BE2C (cell line): ENCODE measurements around the gene FAM43B.

Source experiments
- DNase-seq: peaks from one replicate; pipeline ENCODE4 v3.0.0-alpha.2; 2020
- H3K27me3 ChIP-seq: fragments of 250-450 bp; sonication (Bioruptor Pico); 2 replicates; pipeline ENCODE4 v1.5.1; 2020; ENCODE audit warnings: mild to moderate bottlenecking
- H3K36me3 ChIP-seq: fragments of 250-450 bp; sonication (Bioruptor Pico); 2 replicates; pipeline ENCODE4 v1.5.1; 2020; ENCODE audit warnings: mild to moderate bottlenecking
- H3K4me1 ChIP-seq: fragments of 250-450 bp; sonication (Bioruptor Pico); 2 replicates; pipeline ENCODE4 v1.5.1; 2020
- H3K4me3 ChIP-seq: 2 replicates; pipeline ENCODE4 v1.5.1; 2011; ENCODE audit warnings: low read depth, low read length
- H3K9me3 ChIP-seq: fragments of 250-450 bp; sonication (Bioruptor Pico); 2 replicates; pipeline ENCODE4 v1.5.1; 2020
- CTCF ChIP-seq: IDR thresholded peaks from 2 replicates; pipeline ENCODE4 v1.5.1; 2012; ENCODE audit warnings: mild to moderate bottlenecking, low read depth, low read length

Gene FAM43B

GRCh38 chr1:20575541-20576336 lies 23.4 kb downstream of the FAM43B start:
- no peaks in the 10 kb centered on the region for H3K9me3 ChIP-seq
- no peak for TF ChIP-seq CTCF
- H3K27me3 ChIP-seq = no peaks in the 10 kb centered on the region
- H3K4me1 ChIP-seq = no peaks in the 10 kb centered on the region
- H3K4me3 ChIP-seq = no peak overlapping the region
- H3K36me3 ChIP-seq = no peaks in the 10 kb centered on the region
- no peak for DNase-seq

- H3K27me3 ChIP-seq = no peaks in the 10 kb centered on the region
- no peak for TF ChIP-seq CTCF
- no peak for DNase-seq
These were observed 25.7 kb downstream of the FAM43B start for GRCh38 chr1:20578062-20578461.

GRCh38 chr1:20578721-20579395 lies 26.5 kb downstream of the FAM43B start:
- Histone ChIP-seq H3K27me3 (no peaks in the 10 kb centered on the region), H3K4me3 (no peak overlapping the region), H3K4me1 (no peaks in the 10 kb centered on the region), H3K36me3 (no peaks in the 10 kb centered on the region), H3K9me3 (no peaks in the 10 kb centered on the region)
- TF ChIP-seq CTCF = no peak
- no peak for DNase-seq

More at GRCh38 chr1:20578062-20578461, 25.7 kb downstream of the FAM43B start:
- no peaks in the 10 kb centered on the region for H3K4me1 ChIP-seq
- no peaks in the 10 kb centered on the region for H3K9me3 ChIP-seq
- no peak overlapping the region for H3K4me3 ChIP-seq
- H3K36me3 ChIP-seq = no peaks in the 10 kb centered on the region

GRCh38 chr1:20584890-20585289 lies 32.5 kb downstream of the FAM43B start:
- no peak for TF ChIP-seq CTCF
- H3K4me1 ChIP-seq = no peaks in the 10 kb centered on the region
- H3K9me3 ChIP-seq = no peaks in the 10 kb centered on the region
- H3K36me3 ChIP-seq = no peaks in the 10 kb centered on the region
- no peaks in the 10 kb centered on the region for H3K27me3 ChIP-seq
- no peak for DNase-seq
- H3K4me3 ChIP-seq = no peak overlapping the region

GRCh38 chr1:20586953-20587660 lies 34.7 kb downstream of the FAM43B start:
- Histone ChIP-seq H3K36me3 (no peaks in the 10 kb centered on the region), H3K9me3 (no peaks in the 10 kb centered on the region), H3K4me3 (no peak overlapping the region)

More at GRCh38 chr1:20586953-20587660, 34.7 kb downstream of the FAM43B start:
- Histone ChIP-seq H3K27me3 (no peaks in the 10 kb centered on the region), H3K4me1 (no peaks in the 10 kb centered on the region)
- no peak for TF ChIP-seq CTCF
- DNase-seq = no peak
